GM21367 (cell line): Measurements from ENCODE around the gene U2AF1L4.
A peak's percentile ranks its signal among the peaks of the same experiment; 100 is the strongest.

Experiments
- ATAC-seq: cut with Tn5 transposase; IDR thresholded peaks from one replicate; pipeline ENCODE4 v1.9.1; 2021; ENCODE audit not compliant: unreplicated experiment

The U2AF1L4 gene

DNA sequence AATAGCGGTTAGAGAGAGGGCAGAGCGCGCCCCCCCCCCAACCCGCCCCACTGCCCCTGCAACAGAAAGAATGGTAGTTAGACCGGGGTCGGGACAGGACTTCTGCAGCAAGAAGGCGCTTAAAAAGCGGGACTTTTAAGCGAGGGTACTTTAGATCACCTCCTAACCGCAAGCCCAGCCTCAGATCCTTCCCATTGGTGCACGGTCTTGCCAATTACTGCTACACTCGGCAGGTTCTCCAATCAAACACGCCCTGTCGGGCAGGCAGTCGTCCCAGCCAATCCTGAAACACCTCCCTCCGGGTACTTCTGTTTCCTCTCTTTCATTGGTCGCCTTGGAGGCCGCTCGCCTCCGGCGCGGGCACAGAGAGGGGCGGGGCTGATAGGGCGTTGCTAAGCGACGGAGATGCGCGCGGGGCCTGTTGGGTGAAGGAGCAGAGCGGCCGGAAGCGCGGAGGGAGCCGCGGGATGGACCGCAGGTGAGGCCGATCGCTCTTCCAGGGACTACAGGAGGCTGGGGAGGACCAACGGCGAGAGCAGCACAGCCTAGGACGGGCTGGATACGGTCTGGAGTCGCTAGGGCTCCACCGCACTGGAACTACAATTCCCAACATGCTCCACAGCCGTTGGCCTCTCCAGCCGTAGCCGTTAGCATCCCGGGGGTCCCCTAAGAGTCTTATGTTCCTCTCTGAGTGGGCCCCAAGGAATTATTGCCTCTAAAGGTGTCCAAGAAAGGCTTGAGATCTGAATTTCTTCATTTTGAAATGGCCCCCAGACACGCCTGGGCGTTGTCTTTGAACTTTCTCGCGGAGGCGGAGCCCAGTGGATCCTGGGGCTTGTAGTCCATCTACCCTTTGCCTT is 12.8 kb upstream of the U2AF1L4 start, which contains the start of gene PROSER3:
Gene PROSER3, plus strand, starts transcription at position 428 of the 860 bp plus-strand sequence. Its CDS starts 40 bp downstream, at position 468.
- peak; percentile 86 for ATAC-seq

DNA sequence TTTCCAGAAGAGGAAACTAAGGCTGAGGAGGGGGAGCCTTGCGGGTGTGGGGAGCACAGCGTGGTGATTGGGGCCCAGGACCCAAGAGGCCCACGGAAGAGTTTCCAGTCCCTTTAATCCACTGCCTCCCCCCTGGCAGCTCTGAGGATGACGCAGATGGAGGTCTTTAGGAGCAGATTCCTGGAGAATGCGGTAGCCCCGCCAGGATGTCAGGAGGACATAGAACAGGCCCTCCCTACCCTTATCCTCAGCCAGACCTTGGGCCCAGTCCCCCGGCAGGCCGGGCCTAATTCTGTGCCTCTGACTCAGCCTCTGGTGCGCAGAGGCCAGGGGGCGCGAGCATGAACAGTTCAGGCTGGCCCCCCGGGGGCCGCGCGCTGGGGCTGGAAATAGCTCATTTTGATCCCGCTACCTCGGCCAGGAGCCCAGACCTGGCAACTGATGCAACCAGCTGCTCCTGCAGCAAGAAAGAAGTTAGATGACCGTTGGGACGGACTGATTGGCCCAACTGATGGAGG is 12.1 kb upstream of the U2AF1L4 start:
- no peak for ATAC-seq

DNA sequence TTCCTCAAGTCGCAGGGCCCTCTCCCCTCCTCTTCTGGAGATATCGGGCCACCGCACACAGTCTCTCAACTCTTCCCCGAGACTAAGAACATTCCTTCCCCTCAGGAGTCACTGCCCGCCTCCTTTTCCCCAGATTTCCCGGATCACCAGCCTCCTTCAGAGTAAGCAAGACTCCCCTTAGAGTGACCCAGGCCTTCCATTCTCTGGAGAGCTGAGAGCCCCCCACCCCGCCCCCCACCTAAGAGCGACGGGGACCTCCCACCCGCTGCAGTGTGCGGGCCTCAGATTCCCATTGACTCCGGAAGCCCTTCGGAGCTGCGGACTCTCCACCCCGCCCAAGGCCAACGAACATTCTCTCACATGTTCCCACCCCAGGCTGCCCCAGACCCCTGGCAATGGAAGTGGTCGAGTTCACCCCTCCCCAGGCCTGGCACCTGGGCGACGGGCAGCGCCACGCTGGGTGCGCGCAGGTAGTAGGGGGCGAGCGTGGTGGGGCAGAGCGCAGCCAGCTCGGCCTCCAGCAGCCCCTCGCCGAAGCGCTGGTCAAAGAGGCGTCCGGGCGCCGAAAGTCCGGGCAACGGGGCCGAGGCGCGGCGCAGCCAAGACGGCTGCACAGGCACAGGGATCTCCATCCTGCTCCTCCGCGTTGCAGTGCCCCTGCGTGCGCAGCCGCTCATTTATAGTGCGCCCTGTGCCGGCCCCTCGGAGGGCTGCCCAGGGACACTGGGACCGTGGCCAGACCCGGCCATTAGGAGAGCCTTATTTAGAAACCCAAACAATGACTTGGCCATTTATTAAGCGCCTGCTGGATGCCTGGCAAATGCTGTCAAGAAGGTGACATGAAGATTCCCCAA is 11.4 kb upstream of the U2AF1L4 start, which contains the start of gene HSPB6:
Gene HSPB6, minus strand, starts transcription at position 653 of the 854 bp plus-strand sequence. Its CDS starts 21 bp downstream, at position 632.
- ATAC-seq: no peak

GRCh38 chr19:35755550-35756376 is 10.5 kb upstream of the U2AF1L4 start:
- ATAC-seq: no peak

DNA sequence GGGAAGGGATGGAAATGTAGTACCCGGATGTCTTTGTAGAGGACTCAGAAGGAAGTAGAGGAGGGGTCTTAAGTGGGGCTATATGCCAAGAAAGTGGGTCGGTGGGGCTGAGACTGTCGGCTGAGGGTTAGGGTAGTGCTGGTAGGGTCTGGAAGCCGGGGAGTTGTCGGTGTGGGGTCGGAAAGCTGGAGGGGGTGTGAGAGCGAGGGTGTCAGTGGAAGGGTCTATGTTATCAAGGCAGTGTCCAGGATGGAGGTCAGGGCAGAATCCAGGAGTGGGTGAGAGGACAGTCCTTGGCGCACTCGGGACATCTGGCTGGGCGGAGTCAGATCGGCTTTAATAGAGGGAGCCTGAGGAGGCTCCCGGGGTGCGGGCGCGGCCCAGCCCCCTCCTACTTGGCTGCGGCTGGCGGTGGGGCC is 9.9 kb upstream of the U2AF1L4 start:
- no peak for ATAC-seq

GRCh38 chr19:35754370-35755130 is 9.3 kb upstream of the U2AF1L4 start:
- ATAC-seq: no peak

DNA sequence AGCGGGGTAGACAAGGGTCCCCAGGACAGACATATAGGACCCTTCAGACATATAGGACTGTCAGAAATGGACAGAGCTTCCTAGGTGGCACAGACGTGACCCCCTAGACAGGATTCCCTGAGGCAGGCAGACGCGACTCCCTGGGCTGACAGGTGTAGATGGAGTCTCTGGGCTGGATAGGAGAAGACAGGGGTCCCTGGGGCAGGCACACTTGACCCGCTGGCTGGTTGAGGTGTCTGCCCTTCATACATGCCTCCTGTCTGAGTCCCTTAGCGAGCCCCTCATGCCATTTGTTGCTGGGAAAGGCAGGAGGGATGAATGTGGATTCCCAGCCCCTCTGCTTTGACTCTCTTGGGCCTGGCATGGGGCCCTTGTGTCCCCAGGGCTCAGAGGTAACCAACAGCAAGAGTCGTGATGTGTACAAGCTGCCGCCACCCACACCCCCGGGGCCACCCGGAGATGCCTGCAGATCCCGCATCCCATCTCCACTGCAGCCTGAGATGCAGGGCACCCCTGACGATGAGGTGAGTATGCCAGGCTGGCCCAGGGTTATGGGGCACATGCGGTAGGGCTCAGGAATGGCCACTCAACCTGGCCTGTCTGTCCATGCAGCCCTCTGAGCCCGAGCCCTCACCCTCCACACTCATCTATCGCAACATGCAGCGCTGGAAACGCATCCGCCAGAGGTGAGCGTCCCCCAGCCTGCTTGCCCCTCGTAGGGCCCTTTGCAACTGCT is 8.6 kb upstream of the U2AF1L4 start:
- ATAC-seq: no peak

GRCh38 chr19:35752746-35753350 is 7.6 kb upstream of the U2AF1L4 start:
- ATAC-seq: no peak

GRCh38 chr19:35751839-35752745 is 6.9 kb upstream of the U2AF1L4 start:
- ATAC-seq: no peak

DNA sequence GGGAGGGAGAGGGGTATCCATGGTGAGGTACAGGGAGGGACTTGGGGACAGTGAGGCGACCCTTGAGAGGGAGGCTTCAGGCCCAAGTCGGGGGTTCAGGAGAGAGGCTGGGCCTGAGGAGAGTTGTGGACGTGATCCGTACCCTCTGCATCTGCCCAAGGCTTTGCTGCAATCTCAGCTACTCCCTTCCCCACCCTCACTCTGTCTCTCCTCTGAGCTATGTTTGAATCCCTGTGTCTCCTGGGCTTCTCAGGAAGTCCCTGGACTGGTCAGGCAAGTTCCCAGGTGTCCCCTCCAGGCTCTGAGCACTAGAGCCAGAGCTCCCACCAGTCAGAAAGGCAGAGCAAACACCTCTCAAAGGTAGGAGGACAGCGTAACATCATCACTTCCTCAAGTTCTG is 4.9 kb upstream of the U2AF1L4 start:
- ATAC-seq: no peak

GRCh38 chr19:35748106-35749020 is 3.1 kb upstream of the U2AF1L4 start, which contains the start of gene LIN37:
Gene LIN37, plus strand, starts transcription at chr19:35748576. Its CDS starts 149 bp downstream, at chr19:35748725.
- ATAC-seq: peak; percentile 47

GRCh38 chr19:35746531-35746930 is 1.3 kb upstream of the U2AF1L4 start:
- no peak for ATAC-seq

DNA sequence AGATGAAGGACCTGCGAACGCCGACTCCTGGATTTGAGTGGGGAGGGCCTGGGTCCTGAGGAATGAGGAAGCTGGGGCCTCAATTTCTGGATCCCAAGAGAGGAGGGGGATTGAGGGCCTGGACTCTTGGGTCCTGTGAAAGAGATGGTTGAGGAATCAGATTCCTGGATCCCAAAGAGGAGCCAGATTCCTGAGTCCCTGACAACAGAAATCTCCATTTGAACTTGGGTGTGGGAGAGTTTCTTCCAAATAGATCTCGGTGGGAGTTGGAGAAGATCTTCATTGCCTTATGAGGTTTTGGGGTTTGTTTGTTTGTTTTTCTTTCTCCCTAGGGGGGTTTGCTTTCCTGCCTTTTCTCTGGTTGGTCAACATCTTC is 857 bp upstream of the U2AF1L4 start:
- ATAC-seq: no peak

DNA sequence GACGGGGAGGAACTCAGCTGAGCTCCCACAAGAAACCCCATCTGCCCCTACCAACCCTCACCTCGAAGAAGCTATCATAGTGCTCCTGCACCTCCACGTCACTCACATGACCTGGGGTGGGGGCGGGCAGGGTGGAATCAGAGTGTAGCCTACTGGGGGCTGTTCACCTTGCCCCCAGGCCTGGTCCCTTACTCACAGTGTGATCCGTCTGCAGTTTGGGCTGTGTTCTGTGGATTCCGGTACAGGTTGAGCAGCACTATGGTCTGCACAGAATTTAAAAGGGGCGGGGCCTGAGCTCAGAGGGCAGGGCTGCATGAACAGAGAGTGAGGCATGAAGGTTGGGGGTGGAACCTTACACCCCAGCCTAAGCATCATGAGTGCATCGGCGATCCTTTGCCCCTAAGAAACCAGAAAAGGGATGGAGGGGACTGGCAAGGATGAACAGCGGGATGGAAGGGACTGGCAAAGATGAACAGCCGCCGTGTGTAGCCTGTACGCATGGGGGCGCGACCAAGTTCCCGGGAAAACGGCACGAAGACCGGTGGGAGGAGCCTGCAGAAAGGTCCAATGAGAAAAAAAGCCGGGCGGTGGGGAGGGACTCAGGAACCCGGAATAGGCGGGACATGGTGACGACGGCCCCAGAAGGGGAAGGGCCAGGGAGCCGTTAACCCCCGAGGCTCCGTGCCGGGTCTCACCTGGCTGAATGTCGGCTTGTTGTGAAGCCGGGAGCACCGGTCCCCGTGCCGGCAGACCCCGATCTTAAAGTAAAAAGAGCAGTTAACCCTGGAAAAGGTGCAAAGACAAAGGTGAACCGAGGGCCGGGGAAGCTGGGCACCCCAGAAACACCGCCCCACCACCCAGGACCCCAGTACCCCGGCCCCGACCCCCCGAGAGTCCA is 539 bp downstream of the U2AF1L4 start:
- peak; percentile 29 for ATAC-seq

DNA sequence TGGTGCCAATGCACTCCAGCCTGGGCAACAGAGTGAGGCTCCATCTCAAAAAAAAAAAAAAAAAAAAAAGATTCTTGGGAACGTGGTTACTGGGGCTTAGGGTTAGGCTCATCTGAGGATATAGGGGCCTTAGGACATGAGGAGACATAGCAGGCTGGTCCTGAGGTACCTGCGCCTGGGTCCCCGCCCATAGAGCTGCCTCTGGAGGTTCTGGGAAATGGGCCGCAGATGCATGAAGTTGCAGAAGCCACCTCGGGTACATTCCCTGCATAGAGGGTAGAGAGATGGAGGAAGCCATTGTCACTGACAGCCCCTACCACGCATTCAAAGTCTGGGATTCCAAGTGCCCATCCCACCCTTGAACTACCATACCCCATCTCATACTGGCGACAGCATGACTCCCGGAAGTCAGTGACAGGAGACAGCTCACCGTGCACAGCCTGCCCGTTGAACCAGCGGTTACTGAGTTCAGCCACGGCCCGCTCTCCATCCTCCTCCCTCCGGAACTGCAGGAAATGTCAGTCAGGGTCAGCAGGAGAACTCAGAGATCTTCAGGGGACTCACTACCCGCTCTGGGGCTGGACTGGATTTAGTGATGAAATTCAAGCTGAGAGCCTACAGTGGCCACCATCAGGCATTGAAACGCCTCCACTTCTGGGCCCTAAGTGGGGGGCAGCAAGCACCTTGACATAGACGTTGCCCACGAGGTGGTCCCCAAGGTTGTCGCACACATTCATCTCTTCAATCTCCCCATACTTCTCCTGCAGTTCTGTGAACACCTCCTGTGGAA is 1.4 kb downstream of the U2AF1L4 start:
- no peak for ATAC-seq
